Body of pancreas (tissue), 4 donors: ENCODE measurements around the gene NKTR. TPM values are rescaled to one million over a fixed set of nuclear protein-coding genes. Genes with fewer than 3 reads are reported as not detected.

Experiments used
- ATAC-seq: fragments of 150-250 bp; one replicate; pipeline ENCODE4 v1.9.1; 2016
- DNase-seq, 4 donors: peaks; one replicate each; pipeline ENCODE4 v3.0.0-alpha.2; 2019
- H3K27ac ChIP-seq, 4 donors: fragments of 200-600 bp; sonication (generic); 1 replicate in 3 of 4; 2 replicates in 1 of 4; pipeline versions ENCODE4 v1.5.1 to v1.6.1; 2016 to 2019; ENCODE audit warnings: mild to moderate bottlenecking in 1 of 4, mixed read lengths in 1 of 4, moderate library complexity in 1 of 4
- H3K27me3 ChIP-seq, 2 donors: fragments of 200-600 bp; sonication (generic); one replicate each; pipeline ENCODE4 v1.6.0; 2016; ENCODE audit warnings: mild to moderate bottlenecking in 1 of 2
- H3K36me3 ChIP-seq, 2 donors: fragments of 200-600 bp; sonication (generic); replicated peaks in 1 of 2; 2 replicates each; pipeline ENCODE4 v1.5.1; 2016; ENCODE audit warnings: low read depth in 2 of 2; ENCODE audit not compliant: insufficient read depth in 1 of 2
- H3K4me1 ChIP-seq: fragments of 200-600 bp; sonication (generic); one replicate; pipeline ENCODE4 v1.6.0; 2016
- H3K4me3 ChIP-seq, 2 donors: fragments of 200-600 bp; sonication (generic); 1 replicate in 1 of 2; 2 replicates in 1 of 2; pipeline ENCODE4 v1.5.1; 2016 to 2019
- H3K9me3 ChIP-seq, 3 donors: fragments of 200-600 bp; sonication (generic); 1 replicate in 2 of 3; 2 replicates in 1 of 3; pipeline ENCODE4 v1.5.1; 2016
- POLR2A ChIP-seq, 3 donors: fragments of 450-650 bp; IDR thresholded peaks; one replicate each; pipeline ENCODE4 v1.6.1; 2016; ENCODE audit warnings: antibody characterized with exemption in 3 of 3, mild to moderate bottlenecking in 2 of 3
- WGBS, 2 donors: methylation state at CpG; one replicate each; pipeline ENCODE4 v1.1.5; 2017; 5-methylcytosine and 5-hydroxymethylcytosine counted together
- intact Hi-C: fragments of 100-400 bp; cut with DNase I; formaldehyde crosslinking; loops from one replicate; pipeline ENCODE4 v1.15.1; 2023
- total RNA-seq, 2 donors: library from RNA; depleted of rRNA; stranded (reverse); fragments of >200 nt; gene quantifications; one replicate each; pipeline ENCODE4 v1.1.0, GENCODE V29; 2016
- TF ChIP-seq, protein P1 (sequence below), 7 experiments: fragments of 450-650 bp in 4 of 7; fragments of 200-600 bp in 3 of 7; sonication (generic) in 3 of 7; IDR thresholded peaks; one replicate each; pipeline ENCODE4 v1.5.1; 2016 to 2019; ENCODE audit warnings: antibody characterized with exemption in 7 of 7

NKTR gene
- total RNA-seq, 2 donors from 2014 or later, result 115 to 128 TPM

DNA sequence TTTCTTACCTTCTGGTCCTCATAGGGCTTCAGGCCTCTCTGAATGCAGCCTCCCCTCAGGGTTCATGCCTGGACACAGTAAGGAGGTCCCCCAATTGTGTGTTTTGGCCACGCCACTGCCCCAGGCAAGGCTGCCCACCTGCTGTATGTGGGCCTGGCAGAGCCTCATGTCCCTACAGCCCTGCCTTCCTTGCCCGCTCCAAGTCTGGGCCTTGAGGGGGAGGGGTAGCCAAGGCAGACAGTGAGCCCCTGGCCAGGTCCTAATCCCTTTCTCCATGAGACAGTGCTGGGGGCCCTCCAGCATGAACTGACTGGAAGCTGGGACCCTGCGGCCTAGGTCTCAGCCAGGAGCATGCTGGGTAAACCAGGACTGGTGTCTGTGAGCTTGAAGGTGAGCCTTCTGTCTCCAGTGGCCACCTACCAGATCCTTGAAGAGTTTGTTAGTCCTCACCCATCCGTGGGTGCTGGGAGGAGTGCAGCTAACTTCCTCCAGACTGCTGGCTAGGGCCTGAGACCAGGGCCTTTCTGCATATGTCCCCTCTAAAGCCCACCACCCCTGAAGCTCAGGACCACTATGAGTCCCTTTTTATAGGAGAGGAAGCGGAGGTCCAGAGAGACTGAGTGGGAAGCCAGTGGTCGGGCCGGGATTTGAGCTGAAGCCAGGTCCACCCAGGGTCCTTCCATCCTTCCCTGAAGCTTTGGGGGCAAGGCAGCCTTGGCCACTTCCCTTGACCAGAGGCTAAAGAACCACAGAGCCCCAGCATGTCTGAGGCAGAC, 61.7 kb downstream of the NKTR start:
- DNase-seq, result no peak
- WGBS, 2 donors, result 82 to 90% methylated on average over 7 of the region's 7 CpGs
- no peaks in the 10 kb centered on the region for H3K4me1 ChIP-seq
- H3K4me3 ChIP-seq, result no peak overlapping the region
- H3K36me3 ChIP-seq, result peaks cover 0 to 3% of the 10 kb centered on the region in 2 donors
- no peak for TF ChIP-seq POLR2A (IDR thresholded peaks at IDR 0.05)
- TF ChIP-seq, protein P1, sequence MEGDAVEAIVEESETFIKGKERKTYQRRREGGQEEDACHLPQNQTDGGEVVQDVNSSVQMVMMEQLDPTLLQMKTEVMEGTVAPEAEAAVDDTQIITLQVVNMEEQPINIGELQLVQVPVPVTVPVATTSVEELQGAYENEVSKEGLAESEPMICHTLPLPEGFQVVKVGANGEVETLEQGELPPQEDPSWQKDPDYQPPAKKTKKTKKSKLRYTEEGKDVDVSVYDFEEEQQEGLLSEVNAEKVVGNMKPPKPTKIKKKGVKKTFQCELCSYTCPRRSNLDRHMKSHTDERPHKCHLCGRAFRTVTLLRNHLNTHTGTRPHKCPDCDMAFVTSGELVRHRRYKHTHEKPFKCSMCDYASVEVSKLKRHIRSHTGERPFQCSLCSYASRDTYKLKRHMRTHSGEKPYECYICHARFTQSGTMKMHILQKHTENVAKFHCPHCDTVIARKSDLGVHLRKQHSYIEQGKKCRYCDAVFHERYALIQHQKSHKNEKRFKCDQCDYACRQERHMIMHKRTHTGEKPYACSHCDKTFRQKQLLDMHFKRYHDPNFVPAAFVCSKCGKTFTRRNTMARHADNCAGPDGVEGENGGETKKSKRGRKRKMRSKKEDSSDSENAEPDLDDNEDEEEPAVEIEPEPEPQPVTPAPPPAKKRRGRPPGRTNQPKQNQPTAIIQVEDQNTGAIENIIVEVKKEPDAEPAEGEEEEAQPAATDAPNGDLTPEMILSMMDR (IDR thresholded peaks at IDR 0.05), result no peak
- no peaks in the 10 kb centered on the region for H3K27me3 ChIP-seq
- H3K9me3 ChIP-seq, result no peaks in the 10 kb centered on the region
- no peak for ATAC-seq
- no peak overlapping the region for H3K27ac ChIP-seq
- intact Hi-C loops, result loop anchor here (5.0 kb wide), 1 partner anchor 75 kb away; no protein-coding TSS in a partner anchor

DNA sequence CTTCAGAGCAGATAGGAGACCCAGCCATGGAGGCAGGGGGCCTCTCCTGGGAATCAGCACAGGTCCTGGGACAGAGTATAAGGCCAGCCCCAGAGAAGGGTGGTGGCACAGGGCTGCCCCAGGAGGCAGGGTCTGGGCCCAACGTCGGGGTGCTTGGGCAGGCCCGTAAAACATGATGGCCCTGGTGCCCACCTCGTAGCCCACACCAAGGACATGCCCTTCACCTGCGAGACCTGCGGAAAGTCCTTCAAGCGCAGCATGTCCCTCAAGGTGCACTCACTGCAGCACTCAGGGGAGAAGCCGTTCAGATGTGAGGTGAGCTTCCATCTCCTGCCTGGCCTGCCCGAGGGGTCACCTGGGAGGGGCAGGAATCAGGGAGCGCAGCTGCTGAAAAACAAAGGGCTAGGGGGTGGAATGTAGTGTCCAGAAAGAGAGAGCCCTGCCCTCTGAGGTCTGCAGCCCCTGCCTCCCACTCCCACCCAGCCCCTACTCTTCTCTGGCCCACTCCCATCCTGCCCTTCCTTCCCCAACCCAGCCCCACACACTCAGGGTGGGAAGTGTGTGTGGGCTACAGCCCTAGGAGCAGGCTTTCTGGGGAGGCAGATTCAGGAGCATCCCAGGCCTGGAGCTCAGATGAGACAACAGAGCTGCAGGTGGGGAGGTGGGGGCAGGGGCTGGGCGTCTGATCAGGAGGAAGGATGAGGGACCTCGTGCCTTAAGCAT, 62.5 kb downstream of the NKTR start:
- no peak for ATAC-seq
- Histone ChIP-seq H3K27me3 (no peaks in the 10 kb centered on the region), H3K4me1 (no peaks in the 10 kb centered on the region), H3K4me3 (no peak overlapping the region), H3K9me3 (no peaks in the 10 kb centered on the region), H3K27ac (no peak overlapping the region), H3K36me3 (peaks cover 0 to 3% of the 10 kb centered on the region in 2 donors)
- no peak for DNase-seq
- WGBS, 2 donors, result 57 to 74% methylated on average over 6 to 12 of the region's 12 CpGs
- intact Hi-C loops, result loop anchor here (5.0 kb wide), 1 partner anchor 74 kb away; no protein-coding TSS in a partner anchor
- no peak for TF ChIP-seq POLR2A (IDR thresholded peaks at IDR 0.05)
- TF ChIP-seq, protein P1 (IDR thresholded peaks at IDR 0.05), result no peak

DNA sequence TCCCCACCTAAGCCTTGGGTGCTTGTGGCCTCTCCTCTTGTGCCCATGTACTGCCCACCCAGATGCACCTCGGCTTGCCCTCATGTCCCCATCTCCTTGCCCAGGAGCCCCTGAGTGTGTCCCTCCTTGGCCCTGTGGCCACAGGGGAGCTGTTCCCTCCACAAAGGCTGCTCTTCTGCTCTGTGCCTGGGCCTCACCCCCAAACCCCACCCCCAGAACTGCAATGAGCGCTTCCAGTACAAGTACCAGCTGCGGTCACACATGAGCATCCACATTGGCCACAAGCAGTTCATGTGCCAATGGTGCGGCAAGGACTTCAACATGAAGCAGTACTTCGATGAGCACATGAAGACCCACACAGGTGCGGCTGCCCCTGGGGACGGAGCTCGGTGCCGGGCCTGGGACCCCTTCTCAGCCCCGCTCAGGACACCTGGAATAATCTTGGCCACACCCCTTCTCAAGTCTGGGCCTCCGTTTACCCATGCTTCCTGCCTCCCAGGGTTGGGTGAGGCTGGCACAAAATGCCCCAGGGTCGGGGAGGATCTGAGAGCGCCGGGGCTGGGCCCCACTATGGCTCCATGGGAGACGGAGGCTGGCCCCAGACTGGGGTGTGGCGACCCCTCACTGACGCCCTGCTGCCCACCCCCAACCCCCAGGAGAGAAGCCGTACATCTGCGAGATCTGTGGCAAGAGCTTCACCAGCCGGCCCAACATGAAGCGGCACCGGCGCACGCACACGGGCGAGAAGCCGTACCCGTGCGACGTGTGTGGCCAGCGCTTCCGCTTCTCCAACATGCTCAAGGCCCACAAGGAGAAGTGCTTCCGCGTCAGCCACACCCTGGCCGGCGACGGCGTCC, 63.3 kb downstream of the NKTR start:
- H3K4me1 ChIP-seq, result no peaks in the 10 kb centered on the region
- WGBS, 2 donors, result 84 to 85% methylated on average over 24 to 38 of the region's 38 CpGs

DNA sequence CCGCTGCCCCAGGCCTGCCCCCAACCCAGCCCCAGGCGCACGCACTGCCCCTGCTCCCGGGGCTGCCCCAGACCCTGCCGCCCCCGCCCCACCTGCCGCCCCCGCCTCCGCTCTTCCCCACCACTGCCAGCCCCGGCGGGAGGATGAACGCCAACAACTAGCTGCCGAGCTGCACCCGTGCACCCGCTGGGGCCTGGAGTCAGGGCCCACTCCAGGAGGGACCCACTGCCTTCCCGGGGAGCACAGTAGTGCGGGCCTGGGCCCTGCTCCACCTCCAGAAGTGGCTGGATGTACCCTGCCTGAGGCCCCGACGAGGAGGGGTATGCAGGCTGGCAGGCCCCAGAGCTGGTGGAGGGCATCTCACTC, 63.9 kb downstream of the NKTR start:
- no peak for ATAC-seq
- Histone ChIP-seq H3K27me3 (no peaks in the 10 kb centered on the region), H3K4me3 (no peak overlapping the region), H3K9me3 (no peaks in the 10 kb centered on the region), H3K27ac (no peak overlapping the region), H3K36me3 (no peaks in the 10 kb centered on the region), H3K4me1 (no peaks in the 10 kb centered on the region)
- no peak for DNase-seq
- 75 to 90% methylated on average over 14 to 15 of the region's 19 CpGs for WGBS, 2 donors
- TF ChIP-seq, protein P1 (IDR thresholded peaks at IDR 0.05), result no peak
- no peak for TF ChIP-seq POLR2A (IDR thresholded peaks at IDR 0.05)
- intact Hi-C loops, result loop anchor here (5.0 kb wide), 1 partner anchor 73 kb away; no protein-coding TSS in a partner anchor

More for the DNA sequence above, 63.3 kb downstream of the NKTR start:
- Histone ChIP-seq H3K9me3 (no peaks in the 10 kb centered on the region), H3K36me3 (no peaks in the 10 kb centered on the region), H3K27me3 (no peaks in the 10 kb centered on the region), H3K4me3 (no peak overlapping the region), H3K27ac (no peak overlapping the region)
- ATAC-seq (no peak), DNase-seq (no peak)
- intact Hi-C loops, result loop anchor here (5.0 kb wide), 1 partner anchor 73 kb away; no protein-coding TSS in a partner anchor
- TF ChIP-seq POLR2A (IDR thresholded peaks at IDR 0.05), result no peak
- TF ChIP-seq, protein P1 (IDR thresholded peaks at IDR 0.05), result no peak
